Chondrocyte (in vitro differentiated cells): ENCODE measurements around the gene GTPBP4. TPM values are rescaled to one million over a fixed set of nuclear protein-coding genes. Genes with fewer than 3 reads are reported as not detected.

Experiments used
- DNase-seq: peaks from one replicate; pipeline ENCODE4 v3.0.0; 2021; ENCODE audit warnings: mixed read lengths, low spot score
- H3K27ac Mint-ChIP-seq: one replicate; pipeline ENCODE4 v1.8.0; 2021; ENCODE audit warnings: mild to moderate bottlenecking, moderate library complexity, mixed read lengths; ENCODE audit not compliant: unreplicated experiment
- H3K27me3 Mint-ChIP-seq: 2 replicates; pipeline ENCODE4 v1.8.0; 2021; ENCODE audit warnings: low read depth, mixed read lengths
- H3K36me3 Mint-ChIP-seq: 2 replicates; pipeline ENCODE4 v1.8.0; 2021; ENCODE audit warnings: low read depth, mixed read lengths
- H3K4me1 Mint-ChIP-seq: 2 replicates; pipeline ENCODE4 v1.8.0; 2021; ENCODE audit warnings: low read depth, mild to moderate bottlenecking, mixed read lengths
- H3K4me3 Mint-ChIP-seq: one replicate; pipeline ENCODE4 v1.8.0; 2021; ENCODE audit warnings: mild to moderate bottlenecking, moderate library complexity, mixed read lengths; ENCODE audit not compliant: unreplicated experiment
- H3K9me3 Mint-ChIP-seq: 2 replicates; pipeline ENCODE4 v1.8.0; 2021; ENCODE audit warnings: low read depth, mixed read lengths
- total RNA-seq: library from RNA; stranded (reverse); gene quantifications from 3 replicates; pipeline ENCODE4 v1.2.1, GENCODE V29; 2021
- TF ChIP-seq, protein P1 (sequence below): fragments of 200-600 bp; sonication (generic); IDR thresholded peaks from 2 replicates; pipeline ENCODE4 v1.5.0; 2021; ENCODE audit warnings: antibody characterized with exemption, mild to moderate bottlenecking, moderate library complexity

The GTPBP4 gene
- total RNA-seq, 1 donor from 2014 or later: 48.5 TPM

DNA sequence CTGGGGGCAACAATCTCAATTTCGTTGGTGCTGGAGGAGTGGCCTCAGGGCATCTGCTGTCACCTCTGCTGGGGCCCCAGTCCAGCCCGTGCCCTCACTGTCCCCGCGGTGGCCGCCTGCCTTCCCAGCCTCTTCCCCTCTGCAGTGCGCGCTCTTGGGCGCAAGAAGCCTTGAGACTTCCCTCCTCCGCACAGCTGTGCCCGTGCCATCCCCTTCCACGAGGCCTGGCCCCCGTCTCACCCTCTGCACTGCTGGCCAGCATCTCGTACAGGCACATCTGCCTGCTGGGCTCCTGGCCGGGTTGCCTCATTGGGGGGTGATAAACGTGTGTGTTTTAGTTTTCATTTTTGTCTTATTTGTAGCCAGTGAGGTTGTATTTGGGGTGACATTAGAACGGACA, 23.5 kb downstream of the GTPBP4 start:
- TF ChIP-seq, protein P1, sequence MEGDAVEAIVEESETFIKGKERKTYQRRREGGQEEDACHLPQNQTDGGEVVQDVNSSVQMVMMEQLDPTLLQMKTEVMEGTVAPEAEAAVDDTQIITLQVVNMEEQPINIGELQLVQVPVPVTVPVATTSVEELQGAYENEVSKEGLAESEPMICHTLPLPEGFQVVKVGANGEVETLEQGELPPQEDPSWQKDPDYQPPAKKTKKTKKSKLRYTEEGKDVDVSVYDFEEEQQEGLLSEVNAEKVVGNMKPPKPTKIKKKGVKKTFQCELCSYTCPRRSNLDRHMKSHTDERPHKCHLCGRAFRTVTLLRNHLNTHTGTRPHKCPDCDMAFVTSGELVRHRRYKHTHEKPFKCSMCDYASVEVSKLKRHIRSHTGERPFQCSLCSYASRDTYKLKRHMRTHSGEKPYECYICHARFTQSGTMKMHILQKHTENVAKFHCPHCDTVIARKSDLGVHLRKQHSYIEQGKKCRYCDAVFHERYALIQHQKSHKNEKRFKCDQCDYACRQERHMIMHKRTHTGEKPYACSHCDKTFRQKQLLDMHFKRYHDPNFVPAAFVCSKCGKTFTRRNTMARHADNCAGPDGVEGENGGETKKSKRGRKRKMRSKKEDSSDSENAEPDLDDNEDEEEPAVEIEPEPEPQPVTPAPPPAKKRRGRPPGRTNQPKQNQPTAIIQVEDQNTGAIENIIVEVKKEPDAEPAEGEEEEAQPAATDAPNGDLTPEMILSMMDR: no peak
- H3K36me3 Mint-ChIP-seq: peaks cover 58% of the 10 kb centered on the region
- H3K4me3 Mint-ChIP-seq: no peak overlapping the region
- H3K4me1 Mint-ChIP-seq: no peaks in the 10 kb centered on the region
- H3K27me3 Mint-ChIP-seq: no peaks in the 10 kb centered on the region
- no peak for DNase-seq
- H3K9me3 Mint-ChIP-seq: no peaks in the 10 kb centered on the region
- H3K27ac Mint-ChIP-seq: no peak overlapping the region

DNA sequence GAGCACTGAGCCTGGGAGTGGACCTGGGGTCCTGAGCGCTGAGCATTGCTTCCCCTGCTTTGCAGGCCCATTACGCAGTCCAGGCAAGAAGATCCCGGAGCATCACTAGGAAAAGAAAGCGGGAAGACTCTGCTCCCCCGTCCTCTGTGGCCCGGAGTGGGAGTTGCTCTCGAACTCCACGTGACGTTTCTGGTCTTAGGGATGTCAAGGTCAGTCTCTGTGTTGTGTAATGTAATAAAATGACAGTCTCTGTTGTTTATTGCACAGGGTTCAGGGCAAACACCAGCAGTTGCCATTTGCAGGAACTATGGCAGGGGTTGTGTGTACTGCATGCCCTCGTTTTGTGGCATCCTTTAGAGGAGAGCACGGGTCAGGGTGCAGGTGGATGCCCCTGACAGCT, 27.5 kb downstream of the GTPBP4 start:
- H3K4me3 Mint-ChIP-seq: no peak overlapping the region
- no peaks in the 10 kb centered on the region for H3K9me3 Mint-ChIP-seq
- no peak overlapping the region for H3K27ac Mint-ChIP-seq
- H3K27me3 Mint-ChIP-seq: no peaks in the 10 kb centered on the region
- H3K4me1 Mint-ChIP-seq: no peaks in the 10 kb centered on the region
- DNase-seq: no peak
- TF ChIP-seq, protein P1: no peak
- H3K36me3 Mint-ChIP-seq: peaks cover 68% of the 10 kb centered on the region

DNA sequence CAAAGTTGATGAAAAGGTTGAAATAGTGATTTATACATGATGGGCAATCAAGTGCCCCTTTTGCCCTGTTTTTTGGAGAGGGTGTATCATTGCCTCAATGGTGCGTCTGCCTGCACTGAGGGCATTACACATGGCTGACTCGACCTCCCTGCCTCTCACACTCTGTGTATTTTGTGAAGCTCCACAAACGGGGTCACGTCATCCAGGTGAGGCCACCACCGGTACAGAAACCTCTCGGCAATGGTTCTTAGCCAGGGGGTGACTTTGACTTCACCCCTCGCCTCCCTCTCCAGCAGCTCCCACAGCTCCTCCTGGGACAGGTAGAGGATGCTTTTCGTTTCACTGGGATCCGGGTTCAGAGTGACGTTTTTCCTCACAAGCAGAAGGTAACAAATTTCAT, 31.1 kb downstream of the GTPBP4 start:
- Mint-ChIP-seq H3K4me1 (no peaks in the 10 kb centered on the region), H3K9me3 (no peaks in the 10 kb centered on the region), H3K27ac (no peak overlapping the region), H3K4me3 (no peak overlapping the region), H3K27me3 (no peaks in the 10 kb centered on the region), H3K36me3 (peaks cover 42% of the 10 kb centered on the region)
- DNase-seq: no peak
- TF ChIP-seq, protein P1: no peak

DNA sequence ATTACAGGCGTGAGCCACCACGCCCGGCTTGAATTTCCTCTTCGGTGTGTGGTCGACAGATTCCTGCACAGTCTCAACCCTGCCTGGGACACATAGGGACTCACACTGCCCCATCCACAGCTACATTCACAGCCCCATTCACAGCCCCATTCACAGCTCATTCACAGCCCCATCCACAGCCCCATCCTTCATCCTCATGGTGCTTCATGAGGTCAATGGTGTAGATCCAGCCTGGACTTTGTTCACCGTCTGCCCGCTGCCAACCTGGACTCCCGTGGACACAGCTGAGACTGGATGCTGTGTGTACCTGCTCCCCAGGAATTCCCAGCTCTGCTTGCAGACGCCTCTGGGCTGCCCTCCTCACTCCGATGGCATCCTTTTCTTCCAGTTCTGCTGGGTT, 32.2 kb downstream of the GTPBP4 start:
- no peak overlapping the region for H3K27ac Mint-ChIP-seq
- H3K4me1 Mint-ChIP-seq: no peaks in the 10 kb centered on the region
- H3K36me3 Mint-ChIP-seq: peaks cover 38% of the 10 kb centered on the region
- DNase-seq: no peak
- TF ChIP-seq, protein P1: no peak
- no peak overlapping the region for H3K4me3 Mint-ChIP-seq
- no peaks in the 10 kb centered on the region for H3K9me3 Mint-ChIP-seq
- no peaks in the 10 kb centered on the region for H3K27me3 Mint-ChIP-seq

DNA sequence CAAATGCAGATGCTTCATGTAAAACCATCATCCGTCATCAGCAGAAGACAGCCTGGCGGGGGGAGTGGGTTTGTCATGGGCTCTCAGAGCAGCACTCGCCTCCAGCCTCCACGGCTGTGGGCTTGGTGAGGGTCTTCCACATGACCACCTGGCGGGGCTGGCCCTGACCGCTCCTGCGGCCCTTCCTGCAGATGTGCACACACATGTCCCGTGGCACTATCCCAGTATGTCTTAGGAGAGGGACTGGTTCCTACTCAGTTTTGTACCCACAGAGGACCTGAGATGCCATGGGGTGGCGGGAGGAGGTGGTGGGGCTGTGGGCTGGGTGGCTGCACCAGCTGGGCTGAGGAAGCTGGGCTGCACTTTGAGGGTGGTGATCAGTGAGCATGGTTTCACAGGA, 32.7 kb downstream of the GTPBP4 start:
- no peak for DNase-seq
- no peaks in the 10 kb centered on the region for H3K27me3 Mint-ChIP-seq
- peaks cover 35% of the 10 kb centered on the region for H3K36me3 Mint-ChIP-seq
- no peaks in the 10 kb centered on the region for H3K4me1 Mint-ChIP-seq
- TF ChIP-seq, protein P1: no peak
- no peak overlapping the region for H3K27ac Mint-ChIP-seq
- H3K9me3 Mint-ChIP-seq: no peaks in the 10 kb centered on the region
- no peak overlapping the region for H3K4me3 Mint-ChIP-seq
